Measurements from ENCODE around the gene RALGAPA2. TPM values are rescaled to one million over a fixed set of nuclear protein-coding genes. Genes with fewer than 3 reads are reported as not detected.

The RALGAPA2 gene
- total and polyA plus RNA-seq, 2 experiments from 2014 or later, result 13.1 to 43.4 TPM

DNA sequence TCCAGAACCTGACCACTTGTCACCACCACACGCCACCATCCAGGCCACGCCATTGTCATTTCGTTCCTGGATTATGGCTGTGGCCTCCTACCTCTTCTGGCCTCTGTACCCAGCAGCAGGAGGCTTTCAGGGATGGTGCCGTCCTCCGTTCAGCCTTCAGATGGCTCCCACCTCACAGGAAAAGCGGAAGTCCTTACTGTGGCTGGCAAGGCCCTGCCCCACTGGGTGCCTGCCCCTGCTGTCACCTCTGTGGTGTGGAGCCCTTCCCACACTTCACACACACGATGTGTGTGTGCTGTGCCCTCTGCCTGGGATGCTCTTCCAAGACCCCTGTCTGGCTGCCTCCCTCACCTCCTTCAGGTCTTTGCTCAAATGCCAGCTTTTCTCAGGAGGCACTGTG, 275.1 kb downstream of the RALGAPA2 start:
- ATAC-seq (no peak), DNase-seq (ENCODE audit: low spot score) (no peak)
- no peaks in the 10 kb centered on the region for H3F3A ChIP-seq (replicated peaks; ENCODE audit: low read depth)
- no peaks in the 10 kb centered on the region for H3K9me2 ChIP-seq (ENCODE audit: insufficient read depth)
- H3K4me3 ChIP-seq, result no peak overlapping the region
- H3K4me3 Mint-ChIP-seq, result no peak overlapping the region
- H3K27ac Mint-ChIP-seq, result 0 out of 2 replicates have a peak overlapping the region, but pooled peaks have one; percentile 5
- H3K9me3 Mint-ChIP-seq, result no peaks in the 10 kb centered on the region
- H3K4me1 Mint-ChIP-seq, result peaks cover 27% of the 10 kb centered on the region
- peaks cover 4% of the 10 kb centered on the region for H3K27me3 Mint-ChIP-seq (ENCODE audit: insufficient read depth, low read depth, poor library complexity)
- peaks cover 8% of the 10 kb centered on the region for H3K4me1 ChIP-seq (ENCODE audit: insufficient read depth)
- no peak overlapping the region for H3K4me2 ChIP-seq
- no peak overlapping the region for H2AFZ ChIP-seq
- H3K36me3 Mint-ChIP-seq (ENCODE audit: low read depth), result no peaks in the 10 kb centered on the region; the same call in 2 of the 3 replicates
- no peak overlapping the region for H3K27ac ChIP-seq (ENCODE audit: low read depth)
- H3K27me3 ChIP-seq (ENCODE audit: insufficient read depth), result no peaks in the 10 kb centered on the region
- no peaks in the 10 kb centered on the region for H3K36me3 ChIP-seq (ENCODE audit: insufficient read depth)
- H4K20me1 ChIP-seq (replicated peaks; ENCODE audit: insufficient read depth), result no peaks in the 10 kb centered on the region; the same call in 1 of the 2 replicates
- TF ChIP-seq NANOG (IDR thresholded peaks at IDR 0.05; ENCODE audit: borderline replicate concordance), result no peak
- TF ChIP-seq, protein P1, sequence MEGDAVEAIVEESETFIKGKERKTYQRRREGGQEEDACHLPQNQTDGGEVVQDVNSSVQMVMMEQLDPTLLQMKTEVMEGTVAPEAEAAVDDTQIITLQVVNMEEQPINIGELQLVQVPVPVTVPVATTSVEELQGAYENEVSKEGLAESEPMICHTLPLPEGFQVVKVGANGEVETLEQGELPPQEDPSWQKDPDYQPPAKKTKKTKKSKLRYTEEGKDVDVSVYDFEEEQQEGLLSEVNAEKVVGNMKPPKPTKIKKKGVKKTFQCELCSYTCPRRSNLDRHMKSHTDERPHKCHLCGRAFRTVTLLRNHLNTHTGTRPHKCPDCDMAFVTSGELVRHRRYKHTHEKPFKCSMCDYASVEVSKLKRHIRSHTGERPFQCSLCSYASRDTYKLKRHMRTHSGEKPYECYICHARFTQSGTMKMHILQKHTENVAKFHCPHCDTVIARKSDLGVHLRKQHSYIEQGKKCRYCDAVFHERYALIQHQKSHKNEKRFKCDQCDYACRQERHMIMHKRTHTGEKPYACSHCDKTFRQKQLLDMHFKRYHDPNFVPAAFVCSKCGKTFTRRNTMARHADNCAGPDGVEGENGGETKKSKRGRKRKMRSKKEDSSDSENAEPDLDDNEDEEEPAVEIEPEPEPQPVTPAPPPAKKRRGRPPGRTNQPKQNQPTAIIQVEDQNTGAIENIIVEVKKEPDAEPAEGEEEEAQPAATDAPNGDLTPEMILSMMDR (conservative IDR thresholded peaks at IDR 0.05; ENCODE audit: low read depth in 2 of 2), result peak in 1 of 2 experiments; percentile 21; a peak in 2 of 4 replicates
- TF ChIP-seq JUNB (IDR thresholded peaks at IDR 0.05; ENCODE audit: unreplicated experiment), result no peak
- TF ChIP-seq CREB1 (CRISPR knock-in tag; IDR thresholded peaks at IDR 0.05; ENCODE audit: low read depth), result no peak
- H3K79me2 ChIP-seq (replicated peaks; ENCODE audit: insufficient read depth), result no peaks in the 10 kb centered on the region

DNA sequence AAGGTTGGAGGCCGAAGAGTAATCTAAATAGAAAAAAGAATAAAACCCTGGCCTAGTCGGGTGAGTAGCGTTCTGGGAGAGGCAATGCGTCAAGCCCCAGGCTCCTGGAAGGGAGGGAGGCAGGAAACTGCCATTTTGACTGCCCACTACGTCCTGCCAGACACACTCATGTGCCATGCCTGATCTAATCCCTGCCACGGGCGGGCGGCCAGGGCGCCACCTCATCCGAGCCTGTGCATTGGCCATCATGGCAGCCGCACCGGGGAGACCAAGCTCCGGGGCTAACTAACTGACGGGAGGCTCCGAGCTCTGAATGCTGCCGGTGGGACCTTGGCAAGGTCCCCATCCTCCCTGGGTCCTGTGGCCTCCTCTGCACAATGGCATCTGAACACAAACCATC, 275.8 kb downstream of the RALGAPA2 start:
- Histone ChIP-seq H3K27ac (ENCODE audit: low read depth) (no peak overlapping the region), H3K4me3 (no peak overlapping the region), H4K20me1 (replicated peaks; ENCODE audit: insufficient read depth) (no peaks in the 10 kb centered on the region; the same call in 1 of the 2 replicates), H3K9me2 (ENCODE audit: insufficient read depth) (no peaks in the 10 kb centered on the region), H3K36me3 (ENCODE audit: insufficient read depth) (no peaks in the 10 kb centered on the region), H3K79me2 (replicated peaks; ENCODE audit: insufficient read depth) (no peaks in the 10 kb centered on the region), H2AFZ (no peak overlapping the region), H3K4me1 (ENCODE audit: insufficient read depth) (peaks cover 8% of the 10 kb centered on the region), H3K27me3 (ENCODE audit: insufficient read depth) (no peaks in the 10 kb centered on the region), H3K4me2 (no peak overlapping the region), H3F3A (replicated peaks; ENCODE audit: low read depth) (no peaks in the 10 kb centered on the region)
- no peak for ATAC-seq
- no peak for DNase-seq (ENCODE audit: low spot score)
- no peak overlapping the region for H3K4me3 Mint-ChIP-seq
- no peaks in the 10 kb centered on the region; the same call in 2 of the 3 replicates for H3K36me3 Mint-ChIP-seq (ENCODE audit: low read depth)
- H3K9me3 Mint-ChIP-seq, result no peaks in the 10 kb centered on the region
- H3K27me3 Mint-ChIP-seq (ENCODE audit: insufficient read depth, low read depth, poor library complexity), result peaks cover 4% of the 10 kb centered on the region
- H3K27ac Mint-ChIP-seq, result no peak overlapping the region
- peaks cover 27% of the 10 kb centered on the region for H3K4me1 Mint-ChIP-seq
- TF ChIP-seq, protein P2, sequence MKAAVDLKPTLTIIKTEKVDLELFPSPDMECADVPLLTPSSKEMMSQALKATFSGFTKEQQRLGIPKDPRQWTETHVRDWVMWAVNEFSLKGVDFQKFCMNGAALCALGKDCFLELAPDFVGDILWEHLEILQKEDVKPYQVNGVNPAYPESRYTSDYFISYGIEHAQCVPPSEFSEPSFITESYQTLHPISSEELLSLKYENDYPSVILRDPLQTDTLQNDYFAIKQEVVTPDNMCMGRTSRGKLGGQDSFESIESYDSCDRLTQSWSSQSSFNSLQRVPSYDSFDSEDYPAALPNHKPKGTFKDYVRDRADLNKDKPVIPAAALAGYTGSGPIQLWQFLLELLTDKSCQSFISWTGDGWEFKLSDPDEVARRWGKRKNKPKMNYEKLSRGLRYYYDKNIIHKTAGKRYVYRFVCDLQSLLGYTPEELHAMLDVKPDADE (IDR thresholded peaks at IDR 0.05), result no peak
- TF ChIP-seq POLR2AphosphoS5 (IDR thresholded peaks at IDR 0.05; ENCODE audit: low read depth) (no peak), STAT1 (IDR thresholded peaks at IDR 0.05; ENCODE audit: unreplicated experiment) (no peak), CREB1 (CRISPR knock-in tag; IDR thresholded peaks at IDR 0.05; ENCODE audit: low read depth) (no peak), EZH2phosphoT487 (IDR thresholded peaks at IDR 0.05; ENCODE audit: unreplicated experiment) (no peak), EZH2 (IDR thresholded peaks at IDR 0.05; ENCODE audit: low read depth, unreplicated experiment) (no peak), NANOG (IDR thresholded peaks at IDR 0.05; ENCODE audit: borderline replicate concordance) (no peak)
- TF ChIP-seq, protein P1 (conservative IDR thresholded peaks at IDR 0.05; ENCODE audit: low read depth in 2 of 2), result no peak
- TF ChIP-seq, protein P3, sequence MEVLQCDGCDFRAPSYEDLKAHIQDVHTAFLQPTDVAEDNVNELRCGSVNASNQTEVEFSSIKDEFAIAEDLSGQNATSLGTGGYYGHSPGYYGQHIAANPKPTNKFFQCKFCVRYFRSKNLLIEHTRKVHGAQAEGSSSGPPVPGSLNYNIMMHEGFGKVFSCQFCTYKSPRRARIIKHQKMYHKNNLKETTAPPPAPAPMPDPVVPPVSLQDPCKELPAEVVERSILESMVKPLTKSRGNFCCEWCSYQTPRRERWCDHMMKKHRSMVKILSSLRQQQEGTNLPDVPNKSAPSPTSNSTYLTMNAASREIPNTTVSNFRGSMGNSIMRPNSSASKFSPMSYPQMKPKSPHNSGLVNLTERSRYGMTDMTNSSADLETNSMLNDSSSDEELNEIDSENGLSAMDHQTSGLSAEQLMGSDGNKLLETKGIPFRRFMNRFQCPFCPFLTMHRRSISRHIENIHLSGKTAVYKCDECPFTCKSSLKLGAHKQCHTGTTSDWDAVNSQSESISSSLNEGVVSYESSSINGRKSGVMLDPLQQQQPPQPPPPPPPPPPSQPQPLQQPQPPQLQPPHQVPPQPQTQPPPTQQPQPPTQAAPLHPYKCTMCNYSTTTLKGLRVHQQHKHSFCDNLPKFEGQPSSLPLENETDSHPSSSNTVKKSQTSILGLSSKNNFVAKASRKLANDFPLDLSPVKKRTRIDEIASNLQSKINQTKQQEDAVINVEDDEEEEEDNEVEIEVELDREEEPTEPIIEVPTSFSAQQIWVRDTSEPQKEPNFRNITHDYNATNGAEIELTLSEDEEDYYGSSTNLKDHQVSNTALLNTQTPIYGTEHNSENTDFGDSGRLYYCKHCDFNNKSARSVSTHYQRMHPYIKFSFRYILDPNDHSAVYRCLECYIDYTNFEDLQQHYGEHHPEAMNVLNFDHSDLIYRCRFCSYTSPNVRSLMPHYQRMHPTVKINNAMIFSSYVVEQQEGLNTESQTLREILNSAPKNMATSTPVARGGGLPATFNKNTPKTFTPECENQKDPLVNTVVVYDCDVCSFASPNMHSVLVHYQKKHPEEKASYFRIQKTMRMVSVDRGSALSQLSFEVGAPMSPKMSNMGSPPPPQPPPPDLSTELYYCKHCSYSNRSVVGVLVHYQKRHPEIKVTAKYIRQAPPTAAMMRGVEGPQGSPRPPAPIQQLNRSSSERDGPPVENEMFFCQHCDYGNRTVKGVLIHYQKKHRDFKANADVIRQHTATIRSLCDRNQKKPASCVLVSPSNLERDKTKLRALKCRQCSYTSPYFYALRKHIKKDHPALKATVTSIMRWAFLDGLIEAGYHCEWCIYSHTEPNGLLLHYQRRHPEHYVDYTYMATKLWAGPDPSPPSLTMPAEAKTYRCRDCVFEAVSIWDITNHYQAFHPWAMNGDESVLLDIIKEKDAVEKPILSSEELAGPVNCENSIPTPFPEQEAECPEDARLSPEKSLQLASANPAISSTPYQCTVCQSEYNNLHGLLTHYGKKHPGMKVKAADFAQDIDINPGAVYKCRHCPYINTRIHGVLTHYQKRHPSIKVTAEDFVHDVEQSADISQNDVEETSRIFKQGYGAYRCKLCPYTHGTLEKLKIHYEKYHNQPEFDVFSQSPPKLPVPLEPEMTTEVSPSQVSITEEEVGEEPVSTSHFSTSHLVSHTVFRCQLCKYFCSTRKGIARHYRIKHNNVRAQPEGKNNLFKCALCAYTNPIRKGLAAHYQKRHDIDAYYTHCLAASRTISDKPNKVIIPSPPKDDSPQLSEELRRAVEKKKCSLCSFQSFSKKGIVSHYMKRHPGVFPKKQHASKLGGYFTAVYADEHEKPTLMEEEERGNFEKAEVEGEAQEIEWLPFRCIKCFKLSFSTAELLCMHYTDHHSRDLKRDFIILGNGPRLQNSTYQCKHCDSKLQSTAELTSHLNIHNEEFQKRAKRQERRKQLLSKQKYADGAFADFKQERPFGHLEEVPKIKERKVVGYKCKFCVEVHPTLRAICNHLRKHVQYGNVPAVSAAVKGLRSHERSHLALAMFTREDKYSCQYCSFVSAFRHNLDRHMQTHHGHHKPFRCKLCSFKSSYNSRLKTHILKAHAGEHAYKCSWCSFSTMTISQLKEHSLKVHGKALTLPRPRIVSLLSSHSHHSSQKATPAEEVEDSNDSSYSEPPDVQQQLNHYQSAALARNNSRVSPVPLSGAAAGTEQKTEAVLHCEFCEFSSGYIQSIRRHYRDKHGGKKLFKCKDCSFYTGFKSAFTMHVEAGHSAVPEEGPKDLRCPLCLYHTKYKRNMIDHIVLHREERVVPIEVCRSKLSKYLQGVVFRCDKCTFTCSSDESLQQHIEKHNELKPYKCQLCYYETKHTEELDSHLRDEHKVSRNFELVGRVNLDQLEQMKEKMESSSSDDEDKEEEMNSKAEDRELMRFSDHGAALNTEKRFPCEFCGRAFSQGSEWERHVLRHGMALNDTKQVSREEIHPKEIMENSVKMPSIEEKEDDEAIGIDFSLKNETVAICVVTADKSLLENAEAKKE (CRISPR knock-in tag; IDR thresholded peaks at IDR 0.05), result no peak
